Measurements from ENCODE around the gene NEK8. TPM values are rescaled to one million over a fixed set of nuclear protein-coding genes. Genes with fewer than 3 reads are reported as not detected.

NEK8 gene
- total RNA-seq, 1 donor from 2014 or later: 4.3 TPM

- H3K36me3 Mint-ChIP-seq (ENCODE audit: low read depth, unreplicated experiment): peaks cover 33% of the 10 kb centered on the region
These were observed 39.6 kb upstream of the NEK8 start for GRCh38 chr17:28689011-28689410.

GRCh38 chr17:28693869-28694268, 34.7 kb upstream of the NEK8 start:
- H3K4me1 ChIP-seq (ENCODE audit: insufficient read depth, low read length): no peaks in the 10 kb centered on the region
- H3K9ac ChIP-seq (ENCODE audit: low read length): no peak overlapping the region
- TF ChIP-seq CTCF (IDR thresholded peaks at IDR 0.05; ENCODE audit: insufficient read depth, low read depth, low read length): no peak
- no peak for TF ChIP-seq EZH2 (IDR thresholded peaks at IDR 0.05; ENCODE audit: insufficient read depth, low read length)
- H3K27ac ChIP-seq (ENCODE audit: low read depth, low read length): no peak overlapping the region
- no peaks in the 10 kb centered on the region for H3K27me3 ChIP-seq (ENCODE audit: insufficient read depth, low read length)
- Mint-ChIP-seq H3K4me3 (ENCODE audit: unreplicated experiment) (no peak overlapping the region), H3K27me3 (ENCODE audit: low read depth, unreplicated experiment) (no peaks in the 10 kb centered on the region), H3K9me3 (ENCODE audit: unreplicated experiment) (no peaks in the 10 kb centered on the region), H3K4me1 (ENCODE audit: low read depth, unreplicated experiment) (no peaks in the 10 kb centered on the region), H3K27ac (ENCODE audit: unreplicated experiment) (no peak overlapping the region), H3K36me3 (ENCODE audit: low read depth, unreplicated experiment) (peaks cover 21% of the 10 kb centered on the region)
- H3K4me2 ChIP-seq (ENCODE audit: low read length): no peak overlapping the region
- peaks cover 63% of the 10 kb centered on the region for H3K36me3 ChIP-seq (ENCODE audit: insufficient read depth, low read length)
- no peaks in the 10 kb centered on the region for H3K9me3 ChIP-seq (ENCODE audit: insufficient read depth, low read depth, low read length)
- H3K4me3 ChIP-seq (ENCODE audit: insufficient read depth, low read depth, low read length): no peak overlapping the region
- DNase-seq (ENCODE audit: low read depth) (no peak), FAIRE-seq (no peak)
- H4K20me1 ChIP-seq (ENCODE audit: insufficient read depth, low read length): peaks cover 13% of the 10 kb centered on the region
- H2AFZ ChIP-seq (ENCODE audit: low read depth, low read length): no peak overlapping the region
- no peaks in the 10 kb centered on the region for H3K79me2 ChIP-seq (ENCODE audit: insufficient read depth, low read length)

More at GRCh38 chr17:28689011-28689410, 39.6 kb upstream of the NEK8 start:
- Histone ChIP-seq H3K9me3 (ENCODE audit: insufficient read depth, low read depth, low read length) (no peaks in the 10 kb centered on the region), H3K27ac (ENCODE audit: low read depth, low read length) (no peak overlapping the region), H3K4me3 (ENCODE audit: insufficient read depth, low read depth, low read length) (no peak overlapping the region), H4K20me1 (ENCODE audit: insufficient read depth, low read length) (peaks cover 16% of the 10 kb centered on the region), H3K36me3 (ENCODE audit: insufficient read depth, low read length) (peaks cover 73% of the 10 kb centered on the region), H3K9ac (ENCODE audit: low read length) (no peak overlapping the region), H3K79me2 (ENCODE audit: insufficient read depth, low read length) (no peaks in the 10 kb centered on the region), H3K4me2 (ENCODE audit: low read length) (no peak overlapping the region), H3K4me1 (ENCODE audit: insufficient read depth, low read length) (no peaks in the 10 kb centered on the region), H3K27me3 (ENCODE audit: insufficient read depth, low read length) (no peaks in the 10 kb centered on the region), H2AFZ (ENCODE audit: low read depth, low read length) (no peak overlapping the region)
- DNase-seq (ENCODE audit: low read depth) (no peak), FAIRE-seq (no peak)
- Mint-ChIP-seq H3K4me3 (ENCODE audit: unreplicated experiment) (no peak overlapping the region), H3K27me3 (ENCODE audit: low read depth, unreplicated experiment) (no peaks in the 10 kb centered on the region), H3K4me1 (ENCODE audit: low read depth, unreplicated experiment) (no peaks in the 10 kb centered on the region), H3K27ac (ENCODE audit: unreplicated experiment) (no peak overlapping the region), H3K9me3 (ENCODE audit: unreplicated experiment) (no peaks in the 10 kb centered on the region)
- TF ChIP-seq CTCF (IDR thresholded peaks at IDR 0.05; ENCODE audit: insufficient read depth, low read depth, low read length) (no peak), EZH2 (IDR thresholded peaks at IDR 0.05; ENCODE audit: insufficient read depth, low read length) (no peak)

GRCh38 chr17:28698253-28698941, 30.2 kb upstream of the NEK8 start:
- H3K36me3 Mint-ChIP-seq (ENCODE audit: low read depth, unreplicated experiment): peaks cover 29% of the 10 kb centered on the region
- H3K36me3 ChIP-seq (ENCODE audit: insufficient read depth, low read length): peaks cover 71% of the 10 kb centered on the region
- no peak overlapping the region for H3K4me2 ChIP-seq (ENCODE audit: low read length)
- H3K79me2 ChIP-seq (ENCODE audit: insufficient read depth, low read length): no peaks in the 10 kb centered on the region
- TF ChIP-seq EZH2 (IDR thresholded peaks at IDR 0.05; ENCODE audit: insufficient read depth, low read length): no peak
- no peak for TF ChIP-seq CTCF (IDR thresholded peaks at IDR 0.05; ENCODE audit: insufficient read depth, low read depth, low read length)
- H3K4me1 Mint-ChIP-seq (ENCODE audit: low read depth, unreplicated experiment): no peaks in the 10 kb centered on the region
- no peaks in the 10 kb centered on the region for H3K9me3 ChIP-seq (ENCODE audit: insufficient read depth, low read depth, low read length)
- no peak overlapping the region for H3K4me3 ChIP-seq (ENCODE audit: insufficient read depth, low read depth, low read length)
- no peak overlapping the region for H3K4me3 Mint-ChIP-seq (ENCODE audit: unreplicated experiment)
- H4K20me1 ChIP-seq (ENCODE audit: insufficient read depth, low read length): peaks cover 35% of the 10 kb centered on the region
- no peak overlapping the region for H2AFZ ChIP-seq (ENCODE audit: low read depth, low read length)
- no peak for FAIRE-seq
- H3K27ac Mint-ChIP-seq (ENCODE audit: unreplicated experiment): no peak overlapping the region
- H3K4me1 ChIP-seq (ENCODE audit: insufficient read depth, low read length): no peaks in the 10 kb centered on the region
- DNase-seq (ENCODE audit: low read depth): no peak
- no peaks in the 10 kb centered on the region for H3K27me3 ChIP-seq (ENCODE audit: insufficient read depth, low read length)
- no peak overlapping the region for H3K9ac ChIP-seq (ENCODE audit: low read length)
- H3K27me3 Mint-ChIP-seq (ENCODE audit: low read depth, unreplicated experiment): no peaks in the 10 kb centered on the region
- H3K9me3 Mint-ChIP-seq (ENCODE audit: unreplicated experiment): no peaks in the 10 kb centered on the region
- no peak overlapping the region for H3K27ac ChIP-seq (ENCODE audit: low read depth, low read length)
